A549 (cell line): ENCODE measurements around the gene BICD2. TPM values are rescaled to one million over a fixed set of nuclear protein-coding genes. Genes with fewer than 3 reads are reported as not detected.

ENCODE experiments used
- ATAC-seq, 2 experiments: fragments of 200-7000 bp in 1 of 2; fragments of >200 bp in 1 of 2; cut with Nextera tagmentation in 1 of 2; cut with Tn5 transposase in 1 of 2; 3 replicates each; pipeline versions ENCODE4 v1.8.0 to v1.9.1; 2018 to 2020; ENCODE audit warnings: mild to moderate bottlenecking in 1 of 2, moderate library complexity in 1 of 2
- CTCF ChIA-PET: fragments of 300-600 bp; sonication (Branson Sonifier 250); formaldehyde crosslinking; extraction: SDS; loops from one replicate; lab custom pipeline; 2021; ENCODE audit warnings: antibody characterized with exemption, inconsistent platforms; lab: Yijun Ruan, JAX
- POLR2A ChIA-PET: fragments of 350-600 bp; formaldehyde crosslinking; extraction: SDS; loops from one replicate; lab custom pipeline; 2021; ENCODE audit warnings: antibody characterized with exemption, inconsistent platforms; lab: Yijun Ruan, JAX
- DNase-seq, 2 experiments: peaks; one replicate each; pipeline versions ENCODE4 v3.0.0 to v3.0.0-alpha.2; 2011 to 2016; ENCODE audit warnings: low read depth in 1 of 2, low spot score in 1 of 2
- FAIRE-seq: peaks from 2 replicates; lab custom pipeline; 2011; peaks lifted over from hg19 to GRCh38; lab: Jason Lieb, UNC
- H3K27ac ChIP-seq, 2 experiments: fragments of >200 bp; sonication (Bioruptor Twin); formaldehyde crosslinking; 3 replicates each; pipeline ENCODE4 v1.5.1; 2016 to 2017
- H3K4me1 ChIP-seq: fragments of >200 bp; sonication (Bioruptor Twin); formaldehyde crosslinking; 3 replicates; pipeline ENCODE4 v1.6.1; 2016
- H3K4me2 ChIP-seq: fragments of >200 bp; sonication (Bioruptor Twin); formaldehyde crosslinking; 3 replicates; pipeline ENCODE4 v1.6.1; 2016
- H3K4me3 ChIP-seq: fragments of >200 bp; sonication (Bioruptor Twin); formaldehyde crosslinking; 3 replicates; pipeline ENCODE4 v1.5.1; 2016
- H3K9me3 ChIP-seq: fragments of >200 bp; sonication (Bioruptor Twin); formaldehyde crosslinking; 3 replicates; pipeline ENCODE4 v1.6.1; 2016
- CBX8 ChIP-seq: fragments of 200-600 bp; sonication (generic); IDR thresholded peaks from 2 replicates; pipeline ENCODE4 v1.6.1; 2016
- EHMT2 ChIP-seq: fragments of 200-600 bp; sonication (generic); IDR thresholded peaks from 2 replicates; pipeline ENCODE4 v1.6.1; 2016; ENCODE audit warnings: antibody characterized with exemption, low read depth, mild to moderate bottlenecking, moderate library complexity
- FOSB ChIP-seq: fragments of 250-450 bp; sonication (Bioruptor Pico); IDR thresholded peaks from 2 replicates; pipeline ENCODE4 v1.5.0; 2020; ENCODE audit warnings: mild to moderate bottlenecking, moderate library complexity
- HES2 ChIP-seq: fragments of >200 bp; sonication (Bioruptor Twin); formaldehyde crosslinking; IDR thresholded peaks from 2 replicates; pipeline ENCODE4 v1.6.1; 2016
- HEYL ChIP-seq: fragments of 250-450 bp; sonication (Bioruptor Pico); IDR thresholded peaks from 2 replicates; pipeline ENCODE4 v1.8.0; 2021; ENCODE audit warnings: mild to moderate bottlenecking, moderate library complexity
- HMGXB4 ChIP-seq: fragments of 250-450 bp; sonication (Bioruptor Pico); IDR thresholded peaks from 2 replicates; pipeline ENCODE4 v1.5.0; 2021; ENCODE audit warnings: mild to moderate bottlenecking, moderate library complexity, borderline replicate concordance
- HOXB13 ChIP-seq: fragments of 250-450 bp; sonication (Bioruptor Pico); IDR thresholded peaks from 2 replicates; pipeline ENCODE4 v1.5.0; 2020; ENCODE audit warnings: low read depth, mild to moderate bottlenecking, moderate library complexity
- JUN ChIP-seq, 2 experiments: fragments of >200 bp; sonication (Bioruptor Twin); formaldehyde crosslinking; IDR thresholded peaks; 2 replicates in 1 of 2; 3 replicates in 1 of 2; pipeline ENCODE4 v1.6.1; 2016 to 2017
- KDM5A ChIP-seq: fragments of 200-600 bp; sonication (generic); IDR thresholded peaks from 2 replicates; pipeline ENCODE4 v1.6.1; 2016; ENCODE audit warnings: antibody characterized with exemption, mild to moderate bottlenecking
- POLR2A ChIP-seq: IDR thresholded peaks from 2 replicates; pipeline ENCODE4 v1.6.1; 2012; ENCODE audit warnings: mild to moderate bottlenecking, low read length
- POLR2AphosphoS2 ChIP-seq: conservative IDR thresholded peaks from 2 replicates; pipeline ENCODE4 v1.6.1; 2012; ENCODE audit warnings: low read length, improper control_type of control experiment, inconsistent platforms
- RARB ChIP-seq: fragments of 250-450 bp; sonication (Bioruptor Pico); IDR thresholded peaks from 2 replicates; pipeline ENCODE4 v1.8.0; 2021; ENCODE audit warnings: mild to moderate bottlenecking, moderate library complexity
- RCOR1 ChIP-seq: fragments of 150-350 bp; IDR thresholded peaks from 2 replicates; pipeline ENCODE4 v1.6.1; 2014; ENCODE audit warnings: antibody characterized with exemption, low read length, low read depth
- RFX5 ChIP-seq: fragments of 450-650 bp; IDR thresholded peaks from 2 replicates; pipeline ENCODE4 v1.7.1; 2014; ENCODE audit warnings: antibody characterized with exemption, mild to moderate bottlenecking, moderate library complexity
- RNF2 ChIP-seq: fragments of 200-600 bp; sonication (generic); IDR thresholded peaks from 2 replicates; pipeline ENCODE4 v1.6.1; 2016; ENCODE audit warnings: low read depth, mild to moderate bottlenecking, antibody characterized with exemption, moderate library complexity, borderline replicate concordance
- SREBF2 ChIP-seq: fragments of 450-650 bp; IDR thresholded peaks from 2 replicates; pipeline ENCODE4 v1.6.1; 2014; ENCODE audit warnings: mild to moderate bottlenecking, moderate library complexity
- ZFP36 ChIP-seq: fragments of 450-650 bp; IDR thresholded peaks from 2 replicates; pipeline ENCODE4 v1.6.1; 2014; ENCODE audit warnings: borderline replicate concordance; ENCODE audit not compliant: partially characterized antibody
- WGBS: methylation state at CpG from one replicate; pipeline ENCODE4 v1.1.6; 2017; ENCODE audit errors: missing lambda C conversion rate; 5-methylcytosine and 5-hydroxymethylcytosine counted together
- polyA plus RNA-seq, 4 experiments: library from polyadenylated mRNA; depleted of rRNA in 3 of 4; stranded (reverse); fragments of >200 nt; fragmentation: RNase III in 1 of 4; extraction: RNeasy Plus Mini Kit Qiagen cat#74134 plus additional on column Dnase treatment in 1 of 4; gene quantifications; 2 replicates in 3 of 4; 3 replicates in 1 of 4; pipeline ENCODE4 v1.2.3, GENCODE V29; 2011 to 2017
- TF ChIP-seq, protein P1 (sequence below): IDR thresholded peaks from 2 replicates; pipeline ENCODE4 v1.6.1; 2012
- TF ChIP-seq, protein P2 (sequence below): fragments of 450-650 bp; IDR thresholded peaks from 2 replicates; pipeline ENCODE4 v1.6.1; 2014; ENCODE audit warnings: antibody characterized with exemption
- TF ChIP-seq, protein P3 (sequence below): IDR thresholded peaks from 2 replicates; pipeline ENCODE4 v1.6.1; 2012; ENCODE audit warnings: low read depth, borderline replicate concordance
- TF ChIP-seq, protein P4 (sequence below): fragments of 250-450 bp; sonication (Bioruptor Pico); IDR thresholded peaks from 2 replicates; pipeline ENCODE4 v1.5.0; 2020; ENCODE audit warnings: low read depth, mild to moderate bottlenecking, moderate library complexity

The BICD2 gene
- polyA plus RNA-seq, 2 of the 4 experiments (the other 2 are of a cell fraction): 10.2 to 26.1 TPM

- no peak for FAIRE-seq
- no peak for DNase-seq
- POLR2A ChIA-PET: interaction anchor here (0.9 kb wide), 1 partner anchor 97 kb away, joined by 3 read pairs; the partner anchor contains the start of gene IPPK
Observed at GRCh38 chr9:92767066-92768054, 2.7 kb upstream of the BICD2 start.

GRCh38 chr9:92764988-92765936 lies 629 bp upstream of the BICD2 start:
- ATAC-seq: peak; percentile 95 to 96
- Histone ChIP-seq H3K27ac (peak overlapping the region; percentile 99), H3K4me2 (peak overlapping the region; percentile 99), H3K4me3 (peak overlapping the region; percentile 90), H3K4me1 (peaks cover 18% of the 10 kb centered on the region), H3K9me3 (no peaks in the 10 kb centered on the region)
- WGBS: 5% methylated on average over 20 of the region's 75 CpGs
- FAIRE-seq: no peak
- CTCF ChIA-PET: interaction anchor here (0.6 to 2.8 kb wide), 12 partner anchors 15 to 474 kb away, joined by 3 to 13 read pairs (median 4); no protein-coding TSS in a partner anchor
- POLR2A ChIA-PET: interaction anchor here (1.0 to 3.0 kb wide), 4 partner anchors 17 to 440 kb away, joined by 3 to 12 read pairs (median 4); partner anchors contain the start of genes CENPP, IPPK and NOL8
- peak; percentile 96 to 97 for DNase-seq
- TF ChIP-seq RNF2 (no peak), ZFP36 (no peak), POLR2AphosphoS2 (no peak), EHMT2 (no peak), KDM5A (no peak), HEYL (CRISPR knock-in tag) (no peak), POLR2A (peak; percentile 72), JUN (IDR thresholded peaks at IDR 0.05) (peak; percentile 71 to 97; a peak in 4 of 5 replicates), SREBF2 (no peak), HES2 (no peak), RFX5 (peak; percentile 54; the same call in 1 of the 2 replicates), RCOR1 (no peak)
- TF ChIP-seq, protein P1, sequence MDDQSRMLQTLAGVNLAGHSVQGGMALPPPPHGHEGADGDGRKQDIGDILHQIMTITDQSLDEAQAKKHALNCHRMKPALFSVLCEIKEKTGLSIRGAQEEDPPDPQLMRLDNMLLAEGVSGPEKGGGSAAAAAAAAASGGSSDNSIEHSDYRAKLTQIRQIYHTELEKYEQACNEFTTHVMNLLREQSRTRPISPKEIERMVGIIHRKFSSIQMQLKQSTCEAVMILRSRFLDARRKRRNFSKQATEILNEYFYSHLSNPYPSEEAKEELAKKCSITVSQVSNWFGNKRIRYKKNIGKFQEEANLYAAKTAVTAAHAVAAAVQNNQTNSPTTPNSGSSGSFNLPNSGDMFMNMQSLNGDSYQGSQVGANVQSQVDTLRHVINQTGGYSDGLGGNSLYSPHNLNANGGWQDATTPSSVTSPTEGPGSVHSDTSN: no peak

More at GRCh38 chr9:92767066-92768054, 2.7 kb upstream of the BICD2 start:
- no peaks in the 10 kb centered on the region for H3K9me3 ChIP-seq
- TF ChIP-seq EHMT2: no peak
- TF ChIP-seq RARB: no peak
- no peak for TF ChIP-seq HMGXB4 (CRISPR knock-in tag)
- TF ChIP-seq, protein P2, sequence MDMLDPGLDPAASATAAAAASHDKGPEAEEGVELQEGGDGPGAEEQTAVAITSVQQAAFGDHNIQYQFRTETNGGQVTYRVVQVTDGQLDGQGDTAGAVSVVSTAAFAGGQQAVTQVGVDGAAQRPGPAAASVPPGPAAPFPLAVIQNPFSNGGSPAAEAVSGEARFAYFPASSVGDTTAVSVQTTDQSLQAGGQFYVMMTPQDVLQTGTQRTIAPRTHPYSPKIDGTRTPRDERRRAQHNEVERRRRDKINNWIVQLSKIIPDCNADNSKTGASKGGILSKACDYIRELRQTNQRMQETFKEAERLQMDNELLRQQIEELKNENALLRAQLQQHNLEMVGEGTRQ: no peak
- TF ChIP-seq HES2: no peak
- TF ChIP-seq, protein P3, sequence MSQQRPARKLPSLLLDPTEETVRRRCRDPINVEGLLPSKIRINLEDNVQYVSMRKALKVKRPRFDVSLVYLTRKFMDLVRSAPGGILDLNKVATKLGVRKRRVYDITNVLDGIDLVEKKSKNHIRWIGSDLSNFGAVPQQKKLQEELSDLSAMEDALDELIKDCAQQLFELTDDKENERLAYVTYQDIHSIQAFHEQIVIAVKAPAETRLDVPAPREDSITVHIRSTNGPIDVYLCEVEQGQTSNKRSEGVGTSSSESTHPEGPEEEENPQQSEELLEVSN: no peak
- TF ChIP-seq, protein P1: no peak
- no peak for TF ChIP-seq CBX8
- TF ChIP-seq, protein P4, sequence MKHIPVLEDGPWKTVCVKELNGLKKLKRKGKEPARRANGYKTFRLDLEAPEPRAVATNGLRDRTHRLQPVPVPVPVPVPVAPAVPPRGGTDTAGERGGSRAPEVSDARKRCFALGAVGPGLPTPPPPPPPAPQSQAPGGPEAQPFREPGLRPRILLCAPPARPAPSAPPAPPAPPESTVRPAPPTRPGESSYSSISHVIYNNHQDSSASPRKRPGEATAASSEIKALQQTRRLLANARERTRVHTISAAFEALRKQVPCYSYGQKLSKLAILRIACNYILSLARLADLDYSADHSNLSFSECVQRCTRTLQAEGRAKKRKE (CRISPR knock-in tag): no peak
- no peak for TF ChIP-seq FOSB (CRISPR knock-in tag)
- no peak for TF ChIP-seq HOXB13 (CRISPR knock-in tag)
- TF ChIP-seq POLR2AphosphoS2: no peak
- TF ChIP-seq, all 56 proteins: peak for 0
- CTCF ChIA-PET: interaction anchor here (1.0 to 1.9 kb wide), 3 partner anchors 52 to 629 kb away, joined by 3 to 6 read pairs (median 3); no protein-coding TSS in a partner anchor
- ATAC-seq: no peak
- 39% methylated on average over 9 of the region's 9 CpGs for WGBS
- Histone ChIP-seq H3K4me3 (no peak overlapping the region), H3K4me1 (peaks cover 18% of the 10 kb centered on the region), H3K4me2 (no peak overlapping the region), H3K27ac (no peak overlapping the region)
